ENCODE results near the gene RPS6KB2. TPM values are rescaled to one million over a fixed set of nuclear protein-coding genes. Genes with fewer than 3 reads are reported as not detected.

Gene RPS6KB2
- total and polyA plus RNA-seq, 9 of the 15 experiments (the other 6 are each of a cell fraction or from before 2014, with no cell fraction given): 0.42 to 122 (median 82.6) TPM

DNA sequence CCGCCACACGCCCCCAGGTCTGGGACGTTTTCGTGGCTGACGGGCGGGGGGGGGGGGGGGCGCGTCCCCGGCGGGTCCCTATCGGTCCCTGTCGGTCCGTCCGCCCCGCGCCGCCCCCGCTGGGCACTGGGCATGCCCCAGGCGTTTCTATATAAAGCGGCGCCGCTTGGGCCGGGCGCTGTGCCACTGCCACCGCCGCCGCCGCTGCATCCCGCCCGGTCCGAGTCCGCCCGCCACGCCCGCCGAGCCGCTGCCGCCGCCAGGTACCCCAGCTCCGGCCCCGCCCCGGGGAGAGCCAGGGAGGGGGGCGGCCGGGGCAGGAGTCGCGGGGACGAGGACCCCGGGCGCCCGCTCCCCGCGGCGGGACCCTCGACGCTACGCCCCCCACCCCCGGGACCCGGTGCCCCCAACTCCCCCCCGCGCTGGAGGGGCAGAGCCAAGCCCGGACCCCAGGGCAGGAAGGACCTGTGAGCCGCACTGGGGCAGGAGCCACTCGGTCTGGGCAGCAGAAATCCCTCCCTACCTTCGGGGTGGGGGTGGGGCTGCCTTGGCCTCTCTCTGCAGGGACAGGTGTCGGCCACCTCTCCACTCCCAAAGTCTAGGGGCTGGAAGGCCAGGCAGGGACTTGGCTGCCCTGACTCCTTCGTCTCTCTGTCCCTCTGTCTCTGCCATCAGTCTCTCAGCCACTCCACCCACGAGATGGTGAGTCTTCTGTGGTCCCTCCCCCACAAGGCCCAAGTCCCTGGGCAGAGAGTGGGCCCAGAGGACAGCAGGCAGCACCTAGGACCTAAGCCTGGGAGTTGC lies 12.6 kb upstream of the RPS6KB2 start, which contains the start of gene CARNS1 (continued):
- TF ChIP-seq, protein P1, sequence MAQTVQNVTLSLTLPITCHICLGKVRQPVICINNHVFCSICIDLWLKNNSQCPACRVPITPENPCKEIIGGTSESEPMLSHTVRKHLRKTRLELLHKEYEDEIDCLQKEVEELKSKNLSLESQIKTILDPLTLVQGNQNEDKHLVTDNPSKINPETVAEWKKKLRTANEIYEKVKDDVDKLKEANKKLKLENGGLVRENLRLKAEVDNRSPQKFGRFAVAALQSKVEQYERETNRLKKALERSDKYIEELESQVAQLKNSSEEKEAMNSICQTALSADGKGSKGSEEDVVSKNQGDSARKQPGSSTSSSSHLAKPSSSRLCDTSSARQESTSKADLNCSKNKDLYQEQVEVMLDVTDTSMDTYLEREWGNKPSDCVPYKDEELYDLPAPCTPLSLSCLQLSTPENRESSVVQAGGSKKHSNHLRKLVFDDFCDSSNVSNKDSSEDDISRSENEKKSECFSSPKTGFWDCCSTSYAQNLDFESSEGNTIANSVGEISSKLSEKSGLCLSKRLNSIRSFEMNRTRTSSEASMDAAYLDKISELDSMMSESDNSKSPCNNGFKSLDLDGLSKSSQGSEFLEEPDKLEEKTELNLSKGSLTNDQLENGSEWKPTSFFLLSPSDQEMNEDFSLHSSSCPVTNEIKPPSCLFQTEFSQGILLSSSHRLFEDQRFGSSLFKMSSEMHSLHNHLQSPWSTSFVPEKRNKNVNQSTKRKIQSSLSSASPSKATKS (CRISPR knock-in tag; IDR thresholded peaks at IDR 0.05): no peak
- TF ChIP-seq SIN3A (IDR thresholded peaks at IDR 0.05; ENCODE audit: borderline replicate concordance in 2 of 2, control insufficient read depth in 1 of 2, low read depth in 2 of 2, low read length in 2 of 2): no peak
- TF ChIP-seq, protein P2, sequence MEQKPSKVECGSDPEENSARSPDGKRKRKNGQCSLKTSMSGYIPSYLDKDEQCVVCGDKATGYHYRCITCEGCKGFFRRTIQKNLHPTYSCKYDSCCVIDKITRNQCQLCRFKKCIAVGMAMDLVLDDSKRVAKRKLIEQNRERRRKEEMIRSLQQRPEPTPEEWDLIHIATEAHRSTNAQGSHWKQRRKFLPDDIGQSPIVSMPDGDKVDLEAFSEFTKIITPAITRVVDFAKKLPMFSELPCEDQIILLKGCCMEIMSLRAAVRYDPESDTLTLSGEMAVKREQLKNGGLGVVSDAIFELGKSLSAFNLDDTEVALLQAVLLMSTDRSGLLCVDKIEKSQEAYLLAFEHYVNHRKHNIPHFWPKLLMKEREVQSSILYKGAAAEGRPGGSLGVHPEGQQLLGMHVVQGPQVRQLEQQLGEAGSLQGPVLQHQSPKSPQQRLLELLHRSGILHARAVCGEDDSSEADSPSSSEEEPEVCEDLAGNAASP (IDR thresholded peaks at IDR 0.05): no peak
- no peak for TF ChIP-seq TRIM24 (IDR thresholded peaks at IDR 0.05)

All from K562 (cell line).